Measurements from ENCODE around the gene LPAR1.

LPAR1 gene

DNA sequence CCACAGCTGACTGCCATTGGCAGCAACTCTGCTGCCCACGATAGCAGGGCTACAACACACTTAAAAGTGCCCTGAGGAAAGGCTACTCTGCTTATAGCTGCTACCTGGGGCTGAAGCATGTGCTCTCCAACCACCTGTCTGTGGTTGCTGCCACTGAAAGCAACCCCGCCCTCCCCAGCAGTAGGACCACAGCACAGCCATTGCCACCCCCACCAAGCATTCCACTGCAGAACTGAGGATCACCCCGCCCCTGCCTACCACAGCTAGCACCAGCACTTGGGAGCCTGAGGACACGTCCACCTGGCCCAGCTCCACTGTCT, 85.8 kb downstream of the LPAR1 start:
- DNase-seq (ENCODE audit: low spot score), result no peak

DNA sequence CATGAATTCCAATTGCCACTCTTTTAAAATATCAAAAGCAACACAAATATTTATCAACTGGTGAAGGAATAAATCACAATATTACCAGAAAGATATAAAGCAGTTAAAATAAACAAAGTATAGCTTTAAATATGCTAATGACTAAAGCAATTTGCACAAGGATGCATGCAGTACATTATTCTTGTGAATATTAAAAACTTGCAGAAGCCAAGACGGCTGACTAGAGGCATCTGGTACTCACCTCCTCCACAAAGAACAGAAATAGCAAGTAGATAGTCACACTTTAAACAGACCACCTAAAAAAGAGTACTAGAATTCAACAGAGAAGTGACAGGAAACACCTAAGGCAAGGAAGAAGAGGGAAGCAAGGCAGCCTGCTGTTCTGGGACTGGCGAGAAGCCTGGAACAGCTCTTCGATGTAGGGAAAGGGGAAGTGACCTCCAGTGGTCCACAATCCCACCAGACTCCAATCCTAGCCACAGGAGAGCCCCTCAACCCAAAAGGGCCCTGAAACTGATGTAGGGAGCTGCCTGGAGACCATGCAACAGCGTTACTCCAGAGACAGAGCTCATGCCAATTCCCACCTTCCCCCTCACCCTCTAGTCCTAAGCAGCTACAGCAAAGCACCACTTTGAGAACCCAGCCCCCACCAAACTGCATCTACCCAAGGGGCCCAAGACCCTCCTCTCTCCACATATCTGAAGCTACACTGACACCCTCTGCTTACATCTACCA, 86.3 kb downstream of the LPAR1 start:
- no peak for DNase-seq (ENCODE audit: low spot score)

DNA sequence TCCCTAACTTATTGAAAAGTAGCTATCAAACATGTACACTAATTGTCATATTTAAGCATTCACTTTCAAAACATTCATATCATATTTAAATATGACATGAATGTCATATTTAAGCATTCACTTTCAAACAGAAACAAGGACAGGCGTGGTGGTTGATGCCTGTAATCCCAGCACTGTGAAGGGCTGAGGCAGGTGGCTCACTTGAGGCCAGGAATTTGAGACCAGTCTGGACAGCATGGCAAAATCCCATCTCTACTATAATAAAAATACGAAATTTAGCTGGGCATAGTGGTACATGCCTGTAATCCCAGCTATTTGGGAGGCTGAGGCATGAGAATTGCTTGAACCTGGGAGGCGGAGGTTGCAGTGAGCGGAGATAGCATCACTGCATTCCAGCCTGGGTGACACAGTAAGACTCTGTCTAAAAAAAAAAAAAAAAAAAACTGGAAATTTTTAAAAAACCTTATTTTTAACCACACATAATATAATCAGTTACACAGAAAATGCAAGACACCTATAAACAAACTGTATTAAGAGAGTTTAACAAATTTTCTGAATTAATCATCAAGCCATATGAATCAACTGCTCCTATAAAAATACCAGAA, 88.1 kb downstream of the LPAR1 start:
- no peak for DNase-seq (ENCODE audit: low spot score)

DNA sequence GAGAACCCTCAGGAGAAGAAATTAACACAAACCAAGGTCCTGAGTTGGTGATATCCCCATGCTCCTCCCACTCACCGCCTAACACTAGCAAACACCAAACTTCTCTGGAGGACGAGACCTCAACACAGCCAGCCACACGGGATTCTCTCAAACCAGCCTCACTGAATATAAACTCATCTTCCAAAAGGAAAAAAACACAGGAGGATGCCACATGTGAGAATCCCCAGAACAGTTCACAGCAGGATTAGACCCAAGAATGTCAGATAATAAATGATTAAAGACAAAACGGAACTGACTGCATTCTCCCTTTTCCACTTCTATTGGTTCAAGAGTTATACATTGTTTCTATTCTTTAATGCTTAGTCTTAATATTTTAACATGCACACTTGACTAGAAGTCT, 89.2 kb downstream of the LPAR1 start:
- no peak for DNase-seq (ENCODE audit: low spot score)

DNA sequence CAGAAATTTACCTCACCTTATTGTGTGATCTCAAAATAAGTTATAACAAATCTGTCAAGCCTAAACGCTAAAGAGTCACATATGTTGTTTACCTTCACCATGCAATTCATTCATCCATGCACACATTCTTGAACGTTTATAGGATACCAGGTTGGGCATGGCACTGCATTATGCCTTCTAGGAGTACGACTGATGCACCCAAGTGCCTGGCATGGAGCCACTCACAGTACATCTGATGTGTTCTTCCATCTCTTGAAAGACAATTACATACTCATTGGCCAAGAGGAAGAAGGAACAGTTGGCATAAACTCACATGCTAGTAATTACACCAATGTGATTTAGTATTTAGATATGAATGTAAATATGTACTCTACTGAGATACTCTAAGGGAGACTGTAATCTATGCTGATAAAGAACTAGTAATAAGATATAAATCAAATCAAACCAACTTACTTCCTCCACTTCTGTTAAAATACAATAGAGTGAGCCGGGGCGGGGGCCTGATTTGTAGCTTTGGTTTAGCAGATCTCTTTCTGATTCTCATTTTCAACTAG, 90.7 kb downstream of the LPAR1 start:
- no peak for DNase-seq (ENCODE audit: low spot score)

DNA sequence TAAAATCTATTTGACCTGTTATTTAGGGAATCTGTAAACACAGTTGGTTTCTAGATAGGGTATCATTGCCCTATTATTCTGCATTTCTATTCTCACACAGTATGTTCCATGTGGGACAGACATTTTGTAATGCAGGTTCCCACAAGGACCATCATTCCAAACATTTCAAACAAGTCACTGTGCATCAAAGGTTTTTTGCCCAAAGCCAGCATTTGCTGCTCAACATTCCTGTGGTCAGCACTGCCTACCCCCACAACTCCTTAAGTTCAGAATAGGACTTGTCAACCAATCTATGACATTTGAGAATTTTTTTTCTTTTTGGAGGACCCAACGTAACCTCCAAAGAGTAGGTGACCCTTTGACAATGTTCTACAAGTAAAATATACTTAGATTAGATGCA, 95.7 kb downstream of the LPAR1 start:
- DNase-seq (ENCODE audit: low spot score), result no peak

DNA sequence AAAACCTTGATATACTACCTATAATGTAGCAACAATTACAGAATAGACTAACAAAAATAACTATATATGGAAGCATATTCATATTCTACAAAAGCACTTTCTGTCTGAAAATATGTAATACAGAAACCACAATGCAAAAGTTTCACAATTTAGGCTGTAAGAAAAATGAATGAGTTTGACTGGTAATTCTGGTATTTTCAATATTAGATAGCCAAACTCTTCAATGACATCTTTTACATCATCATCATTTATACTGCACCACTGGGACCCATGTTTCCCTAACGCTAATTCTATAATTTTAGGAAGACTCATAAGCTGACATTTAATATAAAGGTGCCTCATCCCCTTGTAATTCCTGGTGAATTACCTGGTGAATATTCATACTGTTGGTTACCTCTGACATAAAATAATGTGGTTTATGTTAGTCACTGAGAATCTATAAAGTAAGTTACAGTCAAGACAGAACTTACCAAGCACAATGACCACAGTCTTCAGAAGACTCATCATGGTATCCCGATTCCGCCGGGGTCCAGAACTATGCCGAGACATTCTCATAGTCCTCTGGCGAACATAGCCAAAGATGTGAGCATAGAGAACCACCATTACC, 97.2 kb downstream of the LPAR1 start:
- DNase-seq (ENCODE audit: low spot score), result no peak

DNA sequence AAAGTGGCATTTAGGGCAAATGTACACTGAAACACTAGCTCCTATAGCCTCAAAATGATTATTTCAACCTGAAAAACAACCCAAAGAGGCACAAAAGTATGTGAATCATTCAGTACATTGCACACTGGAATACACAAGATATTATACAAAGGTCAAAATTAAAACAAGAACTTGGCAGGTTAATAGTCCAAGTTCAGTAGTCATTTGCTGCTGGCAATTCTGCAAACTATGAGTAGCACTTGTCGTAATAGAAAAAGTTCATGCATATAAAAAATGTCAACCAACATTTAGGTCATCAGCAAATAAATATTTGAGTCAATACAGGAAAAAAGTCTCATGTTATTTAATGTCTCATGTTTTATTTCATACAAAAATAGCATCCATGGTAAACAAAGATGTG, 98.7 kb downstream of the LPAR1 start:
- no peak for DNase-seq (ENCODE audit: low spot score)

DNA sequence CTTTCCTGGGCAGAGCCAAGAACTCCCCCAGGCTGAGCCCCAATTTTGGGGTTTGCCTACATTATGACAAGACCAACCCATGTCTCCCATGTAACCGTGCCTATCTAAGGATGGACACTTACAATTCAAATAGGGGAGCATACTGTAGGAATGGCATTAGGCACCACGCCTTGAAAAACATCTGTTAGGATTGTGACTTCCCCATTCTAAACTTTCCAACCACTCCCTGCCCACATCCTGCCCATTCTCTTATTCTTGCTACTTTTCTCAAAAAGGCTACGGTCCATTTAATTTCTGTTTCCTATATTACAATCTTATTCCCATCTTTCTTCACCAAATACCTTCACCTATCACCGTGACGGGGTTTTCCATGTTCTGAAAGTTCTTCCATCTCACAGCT, 99.2 kb downstream of the LPAR1 start:
- no peak for DNase-seq (ENCODE audit: low spot score)

DNA sequence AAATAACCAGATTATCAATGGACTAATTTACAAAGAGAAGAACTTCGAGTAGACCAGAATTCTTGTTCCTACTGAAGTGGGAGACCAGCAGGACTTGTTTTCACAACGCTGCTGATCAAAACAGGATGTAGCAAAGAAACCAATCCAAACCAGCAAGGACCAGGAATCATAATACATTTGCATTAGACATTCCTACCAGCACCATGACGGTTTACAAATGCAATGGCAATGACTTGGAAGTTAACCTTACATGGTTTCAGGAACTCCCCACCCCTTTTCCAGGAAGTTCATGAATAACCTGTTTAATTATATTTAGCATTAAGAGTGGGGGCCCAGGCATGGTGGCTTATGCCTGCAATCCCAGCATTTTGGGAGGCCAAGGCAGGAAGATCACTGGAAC, 100.0 kb downstream of the LPAR1 start:
- DNase-seq (ENCODE audit: low spot score), result no peak

DNA sequence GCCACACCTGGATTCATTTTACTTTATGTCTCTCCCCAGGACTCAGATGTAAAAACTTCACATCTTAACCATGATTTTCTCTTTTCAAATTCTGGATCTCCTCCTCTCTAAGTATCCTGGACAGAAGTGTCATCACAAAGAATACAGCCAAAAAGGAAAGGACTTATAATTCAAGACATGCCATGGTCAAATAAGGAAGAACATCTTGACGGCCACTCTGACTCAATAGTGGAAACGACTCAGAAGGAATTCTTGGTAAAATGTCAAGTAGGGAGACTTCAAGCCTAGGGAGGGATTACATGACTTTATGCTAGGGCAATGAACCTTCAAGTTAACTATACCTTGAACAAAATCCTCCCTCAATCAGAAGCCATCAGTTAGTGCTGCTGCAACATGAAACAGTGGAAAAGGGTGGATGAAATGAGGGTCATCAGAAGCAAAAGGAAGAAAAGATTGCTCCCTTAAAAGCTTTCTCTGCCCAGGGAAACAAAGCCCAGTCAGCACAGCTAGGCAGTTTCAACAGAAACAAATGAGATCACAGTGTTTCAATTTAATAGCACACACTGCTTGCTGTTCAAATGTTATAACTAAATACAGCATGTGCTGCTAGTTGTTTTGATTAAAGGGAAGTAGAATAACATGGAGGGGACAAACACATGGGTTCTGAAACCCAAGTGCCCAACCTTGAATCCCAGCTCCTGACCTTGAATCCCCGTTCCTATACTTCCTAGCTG, 101.4 kb downstream of the LPAR1 start:
- no peak for DNase-seq (ENCODE audit: low spot score)

DNA sequence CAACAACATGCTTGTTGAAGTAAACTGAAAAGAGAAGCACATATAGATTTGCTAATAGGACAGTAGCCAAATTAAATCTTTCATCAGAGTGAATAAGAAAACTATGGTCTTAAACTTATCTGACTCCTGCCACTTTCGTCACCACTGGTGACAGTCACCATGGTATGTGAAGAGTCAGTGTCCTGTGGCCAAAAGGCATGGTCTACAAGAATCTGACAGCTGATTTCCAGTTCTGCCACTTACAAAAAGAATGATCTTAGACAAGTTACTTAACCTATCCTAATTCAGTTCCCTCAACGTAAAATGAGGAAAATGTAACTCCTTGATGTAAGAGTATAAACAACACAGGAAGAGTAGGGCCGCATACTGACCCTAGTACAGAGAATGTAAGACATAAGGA, 102.0 kb downstream of the LPAR1 start:
- no peak for DNase-seq (ENCODE audit: low spot score)

DNA sequence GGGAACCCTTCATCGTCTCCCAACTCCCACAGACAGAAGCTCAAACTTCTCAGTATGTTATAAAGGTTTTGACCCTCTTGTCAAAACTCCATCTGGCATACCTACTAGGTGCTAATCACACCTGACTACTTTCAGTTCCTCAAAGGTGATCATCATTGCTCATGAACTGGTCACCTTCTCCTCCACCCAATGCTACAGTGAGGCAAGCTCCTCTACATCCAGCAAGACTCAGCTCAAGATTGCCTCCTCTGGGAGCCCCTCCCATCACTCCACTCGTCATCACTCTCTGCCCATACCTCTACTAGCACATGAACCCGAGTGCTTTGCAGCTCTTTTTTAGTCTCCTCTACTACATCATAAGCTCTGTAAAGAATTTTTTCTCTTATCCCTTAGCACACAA, 102.4 kb downstream of the LPAR1 start:
- no peak for DNase-seq (ENCODE audit: low spot score)

DNA sequence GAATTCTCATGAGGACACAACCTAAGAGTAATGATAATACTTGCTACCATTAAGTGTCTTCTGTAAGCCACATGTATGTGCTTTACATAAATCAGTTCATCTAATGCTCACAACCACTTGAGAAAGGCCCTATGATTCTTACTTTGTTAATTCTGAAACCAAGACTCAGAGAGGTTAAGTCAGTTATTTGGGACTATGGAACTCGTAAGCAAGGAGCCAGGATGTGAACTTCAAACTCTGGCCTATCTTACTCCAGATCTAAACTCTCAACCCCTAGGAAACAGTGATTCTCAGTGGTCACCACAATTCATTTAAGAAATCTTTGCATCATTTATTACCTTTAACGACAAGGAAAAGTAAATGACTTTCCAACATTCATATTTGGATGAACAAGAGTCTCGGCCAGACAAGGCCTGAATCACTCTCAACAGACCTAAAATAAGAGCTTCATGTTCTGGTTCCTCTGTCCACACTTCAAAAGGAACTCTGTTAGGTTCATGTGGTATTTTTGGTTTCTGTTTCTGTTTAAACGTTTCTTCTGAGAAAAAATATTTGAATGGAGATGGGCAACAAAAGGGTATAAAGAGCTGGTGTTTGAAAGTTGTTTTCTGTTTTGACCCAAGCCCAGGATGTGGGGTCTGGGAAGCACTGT, 104.8 kb downstream of the LPAR1 start:
- DNase-seq (ENCODE audit: low spot score), result no peak

DNA sequence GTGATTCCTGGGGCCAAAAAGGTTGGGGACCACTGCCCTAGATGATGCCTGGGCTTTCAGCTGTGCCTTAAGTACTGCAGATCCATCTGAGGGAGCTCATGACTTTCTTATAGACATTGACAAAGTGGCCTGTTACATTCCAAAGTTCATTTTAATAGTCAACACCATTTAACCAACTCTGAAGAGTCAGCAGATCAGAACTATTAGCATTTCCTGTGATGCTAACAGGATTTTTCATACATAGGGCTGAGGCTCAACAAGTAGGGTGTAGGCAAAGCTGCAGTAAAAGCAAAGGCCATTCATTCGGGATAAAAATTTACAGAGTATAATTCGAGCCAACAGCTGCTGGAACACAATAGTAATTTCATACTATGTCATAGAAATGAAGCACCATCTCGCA, 105.4 kb downstream of the LPAR1 start:
- DNase-seq (ENCODE audit: low spot score), result no peak

DNA sequence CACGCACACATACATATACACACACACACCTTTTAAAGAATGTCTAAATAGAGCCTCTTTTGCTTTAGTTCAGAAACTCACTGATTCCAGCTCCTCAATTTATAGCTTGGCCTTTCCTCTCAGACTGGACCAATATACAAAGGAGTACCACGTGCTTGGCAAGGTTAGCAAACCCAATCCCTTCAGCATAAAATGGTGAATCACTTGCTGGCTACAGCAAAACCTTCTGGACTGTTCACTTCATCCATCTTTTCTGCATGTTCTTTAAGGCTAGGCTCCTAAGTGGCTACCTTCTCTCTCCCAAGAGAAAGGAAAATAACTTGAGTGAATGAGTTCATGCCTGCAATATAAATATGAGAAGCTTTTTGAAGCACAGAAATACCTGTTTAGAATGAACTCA, 109.7 kb downstream of the LPAR1 start:
- DNase-seq (ENCODE audit: low spot score), result no peak

DNA sequence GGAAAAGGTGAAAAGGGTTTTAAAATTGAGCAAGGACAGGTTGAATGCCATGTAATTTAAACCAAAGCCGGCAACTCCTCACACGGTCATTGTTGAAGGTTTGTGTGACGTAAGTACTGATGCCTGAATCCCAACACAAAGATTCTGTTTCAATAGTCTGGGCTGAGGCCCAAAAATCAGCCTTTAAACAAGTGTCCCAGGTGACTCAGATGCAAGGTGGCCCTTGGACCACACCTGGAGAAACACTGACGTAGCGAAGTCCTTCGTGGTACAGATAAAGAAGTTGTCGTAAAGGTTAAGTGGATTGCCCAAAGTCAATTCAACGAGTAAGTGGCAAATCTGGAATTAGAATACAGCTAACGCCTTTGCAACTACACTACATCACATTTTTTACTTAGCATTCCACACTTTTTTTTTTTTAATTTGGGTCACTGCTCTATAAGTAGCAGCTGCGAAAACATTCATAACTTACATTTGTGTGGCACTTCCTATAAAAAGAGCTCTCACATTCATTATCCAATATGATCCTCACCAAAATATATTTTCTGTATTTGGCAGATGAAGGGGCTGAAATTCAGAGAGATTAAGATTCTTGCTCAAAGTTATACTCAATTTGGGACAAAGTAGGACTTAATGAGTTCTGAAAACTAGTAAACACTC, 111.3 kb downstream of the LPAR1 start:
- no peak for DNase-seq (ENCODE audit: low spot score)

DNA sequence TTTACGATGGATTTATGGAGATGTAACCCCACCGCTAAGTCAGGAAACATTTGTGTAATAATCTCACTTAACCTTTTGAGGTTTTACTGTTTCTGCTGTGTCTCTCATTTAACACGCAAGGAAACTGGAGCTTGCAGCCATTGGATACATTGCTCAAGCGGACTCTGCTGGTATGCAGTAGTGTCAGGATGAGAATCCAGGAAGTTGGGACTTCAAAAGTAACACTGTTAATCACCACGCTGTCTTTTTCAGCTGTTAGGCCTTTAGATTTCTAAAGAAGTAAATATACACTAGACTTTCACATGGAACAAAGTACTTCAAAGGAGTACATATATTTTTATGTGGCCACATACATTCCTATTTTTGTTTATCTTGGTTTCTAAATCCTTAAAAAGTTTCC, 114.7 kb downstream of the LPAR1 start:
- no peak for DNase-seq (ENCODE audit: low spot score)

DNA sequence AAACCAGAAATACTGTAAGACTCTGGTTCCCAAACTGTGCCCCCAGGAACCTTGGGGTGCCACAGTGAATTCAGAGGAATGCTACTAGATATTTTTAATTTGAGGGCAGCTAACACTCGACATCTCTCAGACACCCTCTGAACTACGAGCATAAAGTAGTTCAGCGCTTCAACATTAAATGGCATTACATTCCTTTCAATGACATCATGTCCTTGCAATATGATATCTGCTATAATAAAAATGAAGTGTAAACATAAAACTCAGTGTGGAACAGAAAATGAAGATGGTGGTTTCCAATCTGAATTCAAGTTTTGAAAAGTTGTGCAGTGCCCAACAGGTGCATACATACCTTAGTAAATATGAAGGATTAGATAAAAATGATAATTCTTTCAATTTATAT, 116.1 kb downstream of the LPAR1 start:
- DNase-seq (ENCODE audit: low spot score), result no peak

DNA sequence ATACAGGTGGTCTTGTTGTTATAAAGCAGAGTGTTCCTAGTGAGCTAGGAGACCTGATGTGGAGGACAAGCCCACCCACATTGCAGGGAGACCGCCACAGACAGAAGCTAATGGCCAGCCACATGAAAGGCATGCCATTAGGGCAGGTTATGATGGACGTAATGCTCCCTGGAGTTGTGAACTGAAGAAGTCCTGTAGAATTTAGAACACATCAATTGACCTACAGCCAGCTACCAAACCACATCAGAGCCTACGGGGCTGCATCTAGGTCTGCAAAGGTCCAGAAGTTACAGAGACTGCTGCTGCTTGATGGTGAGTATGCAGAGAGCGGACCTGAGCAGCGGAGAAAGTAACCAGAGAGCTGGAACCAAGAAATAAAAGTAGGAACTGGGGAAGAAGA, 116.6 kb downstream of the LPAR1 start:
- DNase-seq (ENCODE audit: low spot score), result no peak

DNA sequence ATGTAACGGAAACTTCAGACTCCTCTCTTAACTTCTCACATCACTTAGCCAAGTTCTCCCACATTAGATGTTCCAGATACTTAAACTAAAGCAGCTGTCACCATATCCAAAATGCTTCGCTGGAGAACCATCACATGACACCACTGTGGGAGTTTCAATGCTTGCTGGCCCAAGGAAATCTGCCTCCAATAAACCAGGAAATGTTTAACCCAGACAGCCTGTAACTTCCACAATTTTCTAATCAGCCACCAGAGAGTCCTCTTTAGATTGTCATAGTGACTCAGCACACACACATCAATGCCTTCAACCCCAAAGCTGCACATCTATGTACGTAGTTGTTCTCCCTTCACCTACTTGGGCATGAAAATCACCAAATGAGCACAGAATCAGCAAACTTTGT, 118.7 kb downstream of the LPAR1 start:
- DNase-seq (ENCODE audit: low spot score), result no peak

DNA sequence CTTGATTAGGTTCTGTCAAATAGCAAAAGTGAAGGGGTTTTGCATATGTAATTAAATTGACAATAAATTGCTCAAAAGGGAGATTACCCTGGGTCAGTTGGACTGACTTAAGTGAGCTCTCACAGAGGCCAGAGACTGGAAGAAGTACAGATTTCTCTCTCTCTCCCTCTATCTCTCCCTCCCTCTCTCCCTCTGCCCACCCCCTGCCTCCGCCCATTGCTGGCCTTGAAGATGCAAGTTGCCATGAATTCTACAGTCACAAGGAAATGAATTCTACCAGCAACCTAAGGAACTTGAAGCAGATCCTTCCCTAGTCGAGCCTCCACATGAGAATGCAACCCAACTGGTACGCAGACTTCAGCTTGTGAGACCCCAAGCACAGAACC, 119.2 kb downstream of the LPAR1 start:
- no peak for DNase-seq (ENCODE audit: low spot score)

Data from CD4-positive, alpha-beta T cell treated with Interleukin-15 for 4 hours (primary cell).